ENCODE data around the gene ARHGAP18.

DNA sequence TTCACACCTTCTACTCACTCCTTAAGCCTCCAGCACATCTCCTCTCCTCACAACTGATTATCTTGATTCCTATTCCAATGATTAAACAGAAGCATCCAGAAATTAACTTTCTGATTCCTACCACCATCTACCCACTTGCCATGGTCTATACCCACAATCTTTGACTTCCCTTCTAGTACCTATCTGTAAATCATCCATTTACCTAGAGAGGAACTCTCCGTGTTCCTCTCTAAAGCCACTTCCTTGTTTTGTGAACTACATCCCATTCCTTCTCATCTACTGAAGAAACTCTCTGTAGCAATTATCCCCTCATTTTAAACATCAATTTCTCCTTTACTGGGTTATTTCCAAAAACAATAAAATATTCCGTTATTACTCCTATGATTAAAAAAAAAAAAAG, 167.3 kb downstream of the ARHGAP18 start:
- TF ChIP-seq CTCF (IDR thresholded peaks at IDR 0.05) (no peak), POLR2A (IDR thresholded peaks at IDR 0.05) (no peak)

Data from lower leg skin (tissue), 3 donors.